ENCODE measurements around the gene KCNC1.

KCNC1 gene

GRCh38 chr11:17753153-17753552 is 18.6 kb downstream of the KCNC1 start:
- DNase-seq (ENCODE audit: low read depth in 3 of 3), result no peak

GRCh38 chr11:17753641-17754040 is 19.1 kb downstream of the KCNC1 start:
- DNase-seq (ENCODE audit: low read depth in 3 of 3), result no peak

- no peak for DNase-seq (ENCODE audit: low read depth in 3 of 3)
Measured at GRCh38 chr11:17755891-17756290, 21.3 kb downstream of the KCNC1 start.

GRCh38 chr11:17760102-17761029 is 25.8 kb downstream of the KCNC1 start:
- DNase-seq (ENCODE audit: low read depth in 3 of 3), result peak in 1 of 3 experiments; percentile 19

GRCh38 chr11:17762309-17762974 is 27.9 kb downstream of the KCNC1 start:
- no peak for DNase-seq (ENCODE audit: low read depth in 3 of 3)

- DNase-seq (ENCODE audit: low read depth in 3 of 3), result no peak
Measured at GRCh38 chr11:17763244-17763643, 28.7 kb downstream of the KCNC1 start.

- no peak for DNase-seq (ENCODE audit: low read depth in 3 of 3)
Measured at GRCh38 chr11:17763703-17764102, 29.1 kb downstream of the KCNC1 start.

GRCh38 chr11:17764446-17765218 is 30.1 kb downstream of the KCNC1 start:
- no peak for DNase-seq (ENCODE audit: low read depth in 3 of 3)

GRCh38 chr11:17765356-17766072 is 30.9 kb downstream of the KCNC1 start:
- DNase-seq (ENCODE audit: low read depth in 3 of 3), result no peak

- no peak for DNase-seq (ENCODE audit: low read depth in 3 of 3)
Measured at GRCh38 chr11:17766073-17766359, 31.4 kb downstream of the KCNC1 start.

- no peak for DNase-seq (ENCODE audit: low read depth in 3 of 3)
Measured at GRCh38 chr11:17766590-17766989, 32.0 kb downstream of the KCNC1 start.

- DNase-seq (ENCODE audit: low read depth in 3 of 3), result no peak
Measured at GRCh38 chr11:17767301-17767885, 32.8 kb downstream of the KCNC1 start.

- DNase-seq (ENCODE audit: low read depth in 3 of 3), result no peak
Measured at GRCh38 chr11:17767914-17768313, 33.3 kb downstream of the KCNC1 start.

GRCh38 chr11:17768547-17768946 is 34.0 kb downstream of the KCNC1 start:
- no peak for DNase-seq (ENCODE audit: low read depth in 3 of 3)

- DNase-seq (ENCODE audit: low read depth in 3 of 3), result no peak
Measured at GRCh38 chr11:17769218-17769617, 34.6 kb downstream of the KCNC1 start.

GRCh38 chr11:17770048-17770652 is 35.6 kb downstream of the KCNC1 start:
- no peak for DNase-seq (ENCODE audit: low read depth in 3 of 3)

GRCh38 chr11:17770917-17771316 is 36.3 kb downstream of the KCNC1 start:
- DNase-seq (ENCODE audit: low read depth in 3 of 3), result no peak

GRCh38 chr11:17771415-17771814 is 36.8 kb downstream of the KCNC1 start:
- DNase-seq (ENCODE audit: low read depth in 3 of 3), result no peak

GRCh38 chr11:17771841-17772401 is 37.3 kb downstream of the KCNC1 start:
- DNase-seq (ENCODE audit: low read depth in 3 of 3), result no peak

GRCh38 chr11:17772704-17773600 is 38.4 kb downstream of the KCNC1 start:
- no peak for DNase-seq (ENCODE audit: low read depth in 3 of 3)
